HG03439 (cell line): ENCODE measurements around the gene MT1M.
"Not testable (repeated sequence)": the region's sequence is repeated elsewhere in the genome, so short reads cannot be mapped to it uniquely, and the experiment has no call there.

Experiments used
- ATAC-seq: cut with Tn5 transposase; IDR thresholded peaks from one replicate; pipeline ENCODE4 v1.9.1; 2021; ENCODE audit warnings: mild to moderate bottlenecking, moderate library complexity; ENCODE audit not compliant: unreplicated experiment

MT1M gene

DNA sequence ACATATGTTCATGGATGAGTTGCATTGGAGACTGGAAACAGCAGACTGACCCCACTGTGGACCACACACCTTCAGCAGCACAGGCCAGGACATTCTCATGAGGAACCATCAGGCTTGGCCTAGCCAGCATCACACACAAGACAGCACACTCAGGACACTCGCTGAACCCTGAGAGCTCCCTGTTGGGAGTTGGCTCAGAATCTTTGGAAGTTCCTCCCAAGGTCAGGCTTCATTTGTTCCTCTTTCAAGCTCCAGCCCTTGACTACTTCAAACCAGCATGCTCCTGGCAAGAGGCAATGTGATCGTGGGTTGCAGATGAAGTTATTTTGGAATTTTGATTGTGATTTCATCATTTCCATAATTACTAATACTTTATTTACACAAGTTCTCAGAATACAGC lies 39.2 kb downstream of the MT1M start:
- ATAC-seq, result not testable (repeated sequence)

DNA sequence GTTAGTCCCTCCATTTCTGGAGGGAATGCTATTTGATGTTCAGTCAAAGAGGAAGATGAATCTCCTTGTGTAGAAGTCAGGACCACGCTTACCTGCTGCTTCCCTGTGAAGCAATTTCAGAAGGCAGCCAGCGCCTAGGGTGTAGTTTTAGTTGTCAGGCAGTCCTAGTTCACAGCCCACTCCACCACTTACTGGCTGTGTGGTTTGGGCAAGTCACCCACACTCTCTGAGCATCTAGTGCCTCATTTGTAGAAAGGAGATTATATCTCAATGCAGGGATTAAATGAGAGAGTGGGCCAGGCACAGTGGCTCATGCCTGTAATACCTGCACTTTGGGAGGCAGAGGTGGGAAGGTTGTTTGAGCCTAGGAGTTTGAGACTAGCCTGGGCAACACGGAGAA lies 39.7 kb downstream of the MT1M start:
- ATAC-seq, result not testable (repeated sequence)

DNA sequence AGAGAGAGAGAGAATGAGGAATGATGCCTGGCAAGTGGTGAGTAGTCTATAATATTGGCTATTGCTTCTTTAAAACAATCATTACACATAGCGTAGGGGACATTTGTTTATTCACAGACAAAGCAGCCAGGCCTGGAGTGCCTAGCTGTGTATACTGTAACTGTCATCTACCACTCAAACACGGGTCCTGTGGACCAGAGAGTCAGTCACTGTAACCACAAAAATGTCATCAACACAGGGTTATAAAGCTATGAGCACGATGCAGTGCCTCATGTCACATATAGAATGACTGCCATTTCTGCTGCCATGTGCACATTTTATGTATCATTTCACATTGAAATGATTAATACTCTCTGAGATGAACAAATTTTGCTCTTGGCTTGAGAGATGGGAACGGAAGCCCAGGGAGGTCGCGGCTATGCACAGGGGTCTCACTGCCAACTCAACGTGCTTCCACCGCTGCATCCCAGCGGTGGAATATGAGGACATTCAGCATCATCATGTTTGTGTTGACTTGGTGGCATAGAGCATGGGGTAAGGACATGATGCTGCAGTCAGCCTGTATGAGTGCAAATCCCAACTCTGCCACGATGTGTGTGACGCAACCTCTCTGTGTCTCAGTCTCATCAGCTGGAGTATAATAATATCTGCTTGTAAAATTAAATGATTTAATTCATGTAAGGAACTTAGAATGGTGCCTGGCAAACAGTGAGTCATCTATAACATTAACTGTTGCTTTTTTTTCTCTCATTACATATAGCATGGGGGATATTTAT lies 40.5 kb downstream of the MT1M start:
- ATAC-seq, result no peak

DNA sequence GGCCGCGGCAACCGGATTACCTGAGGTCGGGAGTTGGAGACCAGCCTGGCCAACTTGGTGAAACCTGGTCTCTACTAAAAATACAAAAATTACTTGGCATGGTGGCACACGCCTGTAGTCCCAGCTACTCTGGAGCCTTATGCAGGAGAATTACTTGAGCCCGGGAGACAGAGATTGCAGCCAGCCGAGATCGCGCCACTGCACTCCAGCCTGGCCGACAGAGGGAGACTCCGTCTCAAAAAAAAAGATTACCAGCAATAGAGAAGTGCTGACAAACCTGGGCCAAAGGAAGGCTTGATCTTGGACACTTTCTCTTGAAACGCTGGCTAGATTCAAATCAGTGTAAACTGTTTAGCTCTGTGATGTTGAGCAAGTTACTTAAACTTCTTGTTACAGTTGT lies 41.5 kb downstream of the MT1M start:
- no peak for ATAC-seq

DNA sequence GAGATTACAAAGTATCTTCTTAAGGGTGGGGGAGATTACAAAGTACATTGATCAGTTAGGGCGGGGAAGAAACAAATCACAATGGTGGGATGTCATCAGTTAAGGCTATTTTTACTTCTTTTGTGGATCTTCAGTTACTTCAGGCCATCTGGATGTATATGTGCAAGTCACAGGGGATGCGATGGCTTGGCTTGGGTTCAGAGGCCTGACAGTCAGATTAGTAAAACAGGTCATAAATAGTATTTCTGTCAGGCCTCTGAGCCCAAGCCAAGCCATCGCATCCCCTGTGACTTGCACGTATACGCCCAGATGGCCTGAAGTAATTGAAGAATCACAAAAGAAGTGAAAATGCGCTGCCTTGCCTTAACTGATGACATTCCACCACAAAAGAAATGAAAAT lies 42.1 kb downstream of the MT1M start:
- not testable (repeated sequence) for ATAC-seq

DNA sequence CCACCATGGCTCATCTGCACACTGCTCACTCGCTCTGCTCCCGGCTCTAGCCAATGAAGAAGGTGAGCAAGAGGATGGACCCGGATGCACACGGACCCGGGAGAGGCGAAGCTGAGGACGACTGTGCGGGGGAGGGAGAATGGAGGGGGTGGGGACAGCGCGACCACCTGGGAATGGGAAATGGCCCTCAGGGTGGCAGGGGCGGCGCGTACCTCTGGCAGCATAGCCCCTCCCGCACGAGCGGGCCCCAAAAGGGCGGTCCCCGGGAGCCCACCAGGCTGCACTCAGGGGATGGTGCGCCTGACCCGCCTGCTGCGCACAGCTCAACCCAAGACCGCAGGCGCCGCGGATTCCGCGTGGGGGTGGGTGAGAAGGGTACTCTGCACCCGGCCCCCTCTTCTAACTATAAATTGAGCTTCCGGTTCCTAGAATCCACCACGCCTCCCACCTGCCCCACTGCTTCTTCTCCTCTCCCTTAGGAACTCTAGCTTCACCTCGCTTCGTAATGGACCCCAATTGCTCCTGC lies 43.3 kb downstream of the MT1M start:
- no peak for ATAC-seq

DNA sequence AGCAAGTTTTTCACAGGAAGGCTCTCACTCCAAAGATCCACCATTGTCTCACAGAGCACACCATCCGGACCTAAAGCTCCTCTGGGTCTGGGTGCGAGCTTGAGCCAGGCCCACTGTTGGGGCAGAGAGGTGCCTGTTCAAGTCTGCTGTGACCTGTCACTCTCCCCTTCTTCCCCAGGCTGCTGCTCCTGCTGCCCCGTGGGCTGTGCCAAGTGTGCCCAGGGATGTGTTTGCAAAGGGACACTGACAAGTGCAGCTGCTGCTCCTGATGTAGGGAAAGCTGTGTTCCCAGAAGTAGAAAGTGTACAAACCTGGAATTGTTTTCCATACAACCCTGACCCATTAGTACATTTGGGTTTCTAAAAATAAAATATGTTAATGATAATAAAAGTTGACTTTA lies 45.0 kb downstream of the MT1M start:
- ATAC-seq, result no peak

DNA sequence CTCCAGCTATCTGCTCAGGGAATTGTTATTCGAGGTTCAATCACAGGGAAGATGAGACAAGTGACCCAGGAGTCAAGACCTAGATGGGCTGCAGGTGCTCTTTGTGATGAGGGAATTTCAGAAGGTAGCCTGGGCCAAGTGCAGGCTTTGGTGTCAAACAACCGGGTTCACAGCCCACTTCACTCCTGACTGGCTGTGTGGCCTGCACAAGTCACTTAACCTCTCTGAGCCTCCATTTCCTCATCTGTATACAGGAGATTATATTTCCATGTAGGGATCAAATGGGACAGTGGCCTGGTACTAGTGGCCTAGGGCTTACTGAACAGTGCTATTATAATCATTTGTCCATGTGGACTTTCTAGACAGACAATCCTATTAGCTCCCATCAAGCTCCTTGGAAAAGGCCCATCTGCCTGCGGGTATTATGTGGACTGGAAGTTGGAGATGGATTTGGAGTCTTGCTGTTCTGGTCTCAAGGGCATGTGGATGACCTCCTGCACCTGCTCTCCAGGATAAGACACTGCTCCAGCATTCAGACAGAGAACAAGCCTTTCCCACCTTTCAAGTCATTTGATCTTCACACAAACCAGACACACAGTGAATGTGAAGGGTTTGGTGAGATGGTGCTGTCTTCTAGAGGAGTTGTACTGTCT lies 46.7 kb downstream of the MT1M start:
- ATAC-seq, result no peak

DNA sequence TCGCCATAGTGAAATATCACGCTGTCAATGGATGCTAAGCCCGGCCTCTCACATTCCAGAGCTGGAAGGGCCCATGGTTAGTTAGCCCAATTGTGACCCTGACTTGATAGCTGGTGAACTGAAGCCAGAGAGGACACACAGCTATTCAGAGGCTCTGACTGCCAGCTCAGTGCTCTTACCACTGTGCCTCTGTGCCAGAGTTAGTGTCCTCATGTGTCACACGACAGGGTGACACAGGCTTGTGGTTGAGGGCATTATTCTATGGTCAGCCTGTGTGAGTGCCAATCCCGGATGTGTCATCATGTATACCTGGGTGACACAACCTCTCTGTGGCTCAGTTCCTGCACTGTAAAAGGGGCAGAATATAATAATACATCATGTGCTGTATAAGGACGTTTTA lies 47.4 kb downstream of the MT1M start:
- no peak for ATAC-seq

DNA sequence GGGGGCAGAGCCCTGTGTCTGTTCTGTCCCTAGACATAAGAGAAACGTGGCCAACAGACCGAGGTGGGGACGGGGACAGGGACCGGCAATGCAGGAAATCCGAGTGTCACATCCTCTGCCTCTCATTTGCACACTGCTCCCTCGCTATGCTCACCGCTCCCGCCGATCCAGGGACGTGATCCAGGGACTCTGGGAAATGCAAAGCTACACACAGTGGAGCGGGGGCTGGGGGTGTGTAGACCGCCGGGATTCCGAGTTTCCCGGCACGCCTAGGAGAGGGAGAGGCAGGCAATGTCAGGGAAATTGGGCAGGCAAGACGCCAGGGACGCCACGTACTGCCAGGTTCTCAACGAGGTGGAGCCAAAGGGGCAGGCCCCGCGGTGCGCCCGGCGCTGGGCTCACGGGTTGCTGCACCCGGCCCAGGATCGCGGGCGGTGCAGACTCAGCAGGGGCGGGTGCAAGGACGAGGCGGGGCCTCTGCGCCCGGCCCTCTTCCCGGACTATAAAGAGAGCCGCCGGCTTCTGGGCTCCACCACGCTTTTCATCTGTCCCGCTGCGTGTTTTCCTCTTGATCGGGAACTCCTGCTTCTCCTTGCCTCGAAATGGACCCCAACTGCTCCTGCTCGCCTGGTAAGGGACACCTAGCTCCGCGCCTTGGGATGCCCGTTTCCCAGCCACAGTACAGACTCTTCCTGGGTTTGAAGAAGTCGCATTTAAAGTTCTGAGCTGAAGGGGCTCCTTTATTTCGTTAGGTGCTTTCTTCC lies 49.7 kb downstream of the MT1M start, which contains the start of gene MT1X:
Gene MT1X, plus strand, starts transcription at position 532 of the 764 bp plus-strand sequence. Its CDS starts 71 bp downstream, at position 603.
- peak; percentile 92 for ATAC-seq

DNA sequence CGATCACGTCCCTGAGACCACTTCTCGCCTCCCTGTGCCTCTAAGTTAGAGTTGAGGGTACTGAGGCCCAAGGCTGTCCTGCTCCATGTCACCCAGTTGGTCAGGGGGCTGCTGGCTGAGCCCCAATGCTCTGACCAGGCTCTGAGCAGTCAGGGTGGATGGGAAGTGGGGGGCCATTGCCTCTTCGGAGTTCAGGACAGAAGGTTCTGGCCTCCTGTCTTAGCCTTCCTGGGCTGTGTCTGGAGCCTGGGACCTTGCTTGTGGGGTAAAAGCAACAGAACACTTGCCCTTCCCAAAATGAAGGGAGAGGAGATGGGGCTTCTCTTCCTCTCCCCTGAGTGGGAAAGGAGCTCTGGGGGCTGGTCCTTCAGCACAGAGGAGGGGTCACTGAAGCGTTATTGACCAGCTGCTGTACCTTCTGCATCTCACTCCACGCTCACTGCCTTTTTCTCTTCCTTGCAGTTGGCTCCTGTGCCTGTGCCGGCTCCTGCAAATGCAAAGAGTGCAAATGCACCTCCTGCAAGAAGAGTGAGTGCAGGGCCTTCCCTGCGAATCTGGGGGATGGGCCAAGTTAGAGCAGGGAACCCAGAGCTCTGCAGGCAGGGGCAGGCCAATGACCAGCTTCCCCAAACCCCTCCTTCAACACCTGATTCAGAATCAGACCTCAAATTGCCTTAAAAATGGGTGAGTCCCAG lies 50.4 kb downstream of the MT1M start:
- ATAC-seq, result no peak
